Measurements from ENCODE around the gene DSCAML1.

DNA sequence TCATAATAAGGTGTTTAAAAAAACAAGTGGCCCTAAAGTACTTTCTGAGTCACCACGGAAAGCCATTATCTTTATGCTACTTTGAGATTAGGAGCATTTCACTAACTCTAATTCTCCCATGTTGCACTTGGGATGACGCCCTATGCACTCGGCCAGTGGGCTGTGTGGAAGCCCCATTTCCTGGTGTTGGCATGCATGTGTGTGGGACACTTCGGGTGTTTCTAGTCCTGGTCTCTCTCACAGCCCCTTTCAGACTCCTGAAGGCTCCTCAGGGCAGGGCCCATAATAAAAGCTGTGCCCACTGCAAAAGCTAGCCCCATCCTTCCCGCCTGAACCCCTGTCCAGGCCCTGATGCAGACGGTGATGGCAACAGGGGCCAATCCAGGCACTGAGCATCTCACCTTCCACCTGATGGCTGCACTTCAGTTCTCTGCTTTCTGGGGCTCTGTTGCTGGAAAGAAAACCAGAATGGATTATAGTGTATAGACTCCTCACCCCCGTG lies 42.4 kb upstream of the DSCAML1 start:
- TF ChIP-seq TAF1 (IDR thresholded peaks at IDR 0.05; ENCODE audit: low read depth, low read length), result no peak
- TF ChIP-seq POLR2AphosphoS5 (IDR thresholded peaks at IDR 0.05; ENCODE audit: low read depth, low read length), result no peak

All from GM12891 (cell line).